CD4-positive, alpha-beta T cell treated with Interleukin-15 for 1 hour (primary cell): ENCODE data around the gene NXN.

Source experiments
- DNase-seq: peaks from one replicate; pipeline ENCODE4 v3.0.0-alpha.2; 2020

NXN gene

GRCh38 chr17:979539-980405 is at the start of gene NXN:
TSS of gene NXN (minus strand) at chr17:979776.
- DNase-seq: peak; percentile 80

GRCh38 chr17:1027044-1027443 is 47.5 kb upstream of the NXN start:
- no peak for DNase-seq

- no peak for DNase-seq
These were observed 47.0 kb upstream of the NXN start for GRCh38 chr17:1026599-1026975.

- DNase-seq: no peak
These were observed 46.4 kb upstream of the NXN start for GRCh38 chr17:1025733-1026598.

- DNase-seq: no peak
These were observed 44.5 kb upstream of the NXN start for GRCh38 chr17:1024076-1024475.

- DNase-seq: no peak
These were observed 42.9 kb upstream of the NXN start for GRCh38 chr17:1022278-1023024.

GRCh38 chr17:1021147-1021546 is 41.6 kb upstream of the NXN start:
- DNase-seq: no peak

GRCh38 chr17:1019451-1019850 is 39.9 kb upstream of the NXN start:
- no peak for DNase-seq

GRCh38 chr17:1018547-1018946 is 39.0 kb upstream of the NXN start:
- DNase-seq: no peak

GRCh38 chr17:1013729-1014090 is 34.1 kb upstream of the NXN start:
- no peak for DNase-seq

GRCh38 chr17:1012823-1013728 is 33.5 kb upstream of the NXN start:
- no peak for DNase-seq

GRCh38 chr17:1011760-1012735 is 32.5 kb upstream of the NXN start:
- DNase-seq: no peak

- DNase-seq: no peak
These were observed 31.6 kb upstream of the NXN start for GRCh38 chr17:1011138-1011537.

GRCh38 chr17:1010586-1010985 is 31.0 kb upstream of the NXN start:
- DNase-seq: no peak

- no peak for DNase-seq
These were observed 30.5 kb upstream of the NXN start for GRCh38 chr17:1010086-1010450.

- no peak for DNase-seq
These were observed 29.9 kb upstream of the NXN start for GRCh38 chr17:1009229-1010085.

GRCh38 chr17:1008008-1008761 is 28.6 kb upstream of the NXN start:
- DNase-seq: no peak

GRCh38 chr17:1007310-1008007 is 27.9 kb upstream of the NXN start:
- no peak for DNase-seq

- DNase-seq: no peak
These were observed 26.5 kb upstream of the NXN start for GRCh38 chr17:1006054-1006453.
